H1 (cell line): ENCODE data around the gene SNORC. TPM values are rescaled to one million over a fixed set of nuclear protein-coding genes. Genes with fewer than 3 reads are reported as not detected.
A peak's percentile ranks its signal among the peaks of the same experiment; 100 is the strongest.

Source experiments
- CTCF ChIA-PET: fragments of 300-600 bp; sonication (Branson Sonifier 250); formaldehyde crosslinking; loops from one replicate; lab custom pipeline; 2021; ENCODE audit not compliant: partially characterized antibody; lab: Charles Lee
- POLR2A ChIA-PET: fragments of 300-600 bp; sonication (Branson Sonifier 250); formaldehyde crosslinking; loops from one replicate; lab custom pipeline; 2021; ENCODE audit warnings: inconsistent platforms; ENCODE audit not compliant: partially characterized antibody; lab: Charles Lee
- DNase-seq, 2 experiments: peaks; one replicate each; pipeline versions ENCODE4 v3.0.0 to v3.0.0-alpha.2; 2010 to 2022; ENCODE audit warnings: low spot score in 2 of 2, low read depth in 1 of 2, mixed read lengths in 1 of 2
- FAIRE-seq: peaks from 2 replicates; lab custom pipeline; 2011; peaks lifted over from hg19 to GRCh38; lab: Jason Lieb, UNC
- H2AFZ ChIP-seq: 2 replicates; pipeline ENCODE4 v1.8.1; 2012; ENCODE audit warnings: low read length, inconsistent platforms
- H2AK5ac ChIP-seq: 2 replicates; pipeline ENCODE4 v1.6.1; 2013; ENCODE audit warnings: low read depth, low read length
- H2BK120ac ChIP-seq: replicated peaks from 2 replicates; pipeline ENCODE3; 2013; ENCODE audit warnings: low read depth, low read length, inconsistent platforms
- H2BK12ac ChIP-seq: 2 replicates; pipeline ENCODE4 v1.6.1; 2013; ENCODE audit warnings: low read depth, low read length
- H2BK15ac ChIP-seq: 2 replicates; pipeline ENCODE4 v1.6.1; 2013; ENCODE audit warnings: low read length
- H2BK20ac ChIP-seq: 2 replicates; pipeline ENCODE4 v1.6.1; 2013; ENCODE audit warnings: low read length
- H2BK5ac ChIP-seq: 2 replicates; pipeline ENCODE4 v1.6.1; 2013; ENCODE audit warnings: low read depth, low read length
- H3K14ac ChIP-seq: 2 replicates; pipeline ENCODE4 v1.6.1; 2013; ENCODE audit warnings: inconsistent platforms; ENCODE audit not compliant: insufficient read length
- H3K18ac ChIP-seq: 2 replicates; pipeline ENCODE4 v1.6.1; 2013; ENCODE audit warnings: low read length; ENCODE audit errors: extremely low read depth
- H3K23ac ChIP-seq: 2 replicates; pipeline ENCODE4 v1.6.1; 2013; ENCODE audit warnings: inconsistent platforms; ENCODE audit not compliant: insufficient read length
- H3K23me2 ChIP-seq: 2 replicates; pipeline ENCODE4 v1.6.1; 2013; ENCODE audit warnings: low read depth, low read length
- H3K27ac ChIP-seq: 2 replicates; pipeline ENCODE4 v1.6.1; 2011; ENCODE audit warnings: low read depth, low read length, inconsistent platforms
- H3K27me3 ChIP-seq, 4 experiments: replicated peaks in 1 of 4; 1 replicate in 1 of 4; 2 replicates in 3 of 4; pipeline versions ENCODE4 v1.6.1 to v1.8.1; 2011 to 2013; ENCODE audit warnings: low read length in 3 of 4, mild to moderate bottlenecking in 3 of 4, inconsistent platforms in 2 of 4, mixed read lengths in 2 of 4, moderate library complexity in 1 of 4; ENCODE audit not compliant: control insufficient read depth in 3 of 4, insufficient read depth in 3 of 4; ENCODE audit errors: extremely low read depth in 1 of 4
- H3K36me3 ChIP-seq, 4 experiments: 2 replicates each; pipeline versions ENCODE4 v1.6.1 to v1.8.1; 2011 to 2013; ENCODE audit warnings: mild to moderate bottlenecking in 4 of 4, low read length in 3 of 4, moderate library complexity in 2 of 4, control low read depth in 1 of 4, inconsistent platforms in 1 of 4; ENCODE audit not compliant: insufficient read depth in 4 of 4, control insufficient read depth in 2 of 4
- H3K4ac ChIP-seq: replicated peaks from 2 replicates; pipeline ENCODE3; 2013; ENCODE audit warnings: low read length, low read depth, mixed read lengths, inconsistent platforms; ENCODE audit not compliant: insufficient read length
- H3K4me1 ChIP-seq, 4 experiments: replicated peaks in 1 of 4; 1 replicate in 1 of 4; 2 replicates in 3 of 4; pipeline versions ENCODE4 v1.6.1 to v1.8.1; 2011 to 2013; ENCODE audit warnings: low read length in 3 of 4, inconsistent platforms in 2 of 4, mixed read lengths in 1 of 4; ENCODE audit not compliant: insufficient read depth in 4 of 4, control insufficient read depth in 3 of 4
- H3K4me2 ChIP-seq, 2 experiments: 2 replicates each; pipeline versions ENCODE4 v1.6.1 to v1.8.1; 2011 to 2013; ENCODE audit warnings: low read depth in 2 of 2, low read length in 2 of 2, control low read depth in 1 of 2, inconsistent platforms in 1 of 2, mild to moderate bottlenecking in 1 of 2; ENCODE audit not compliant: insufficient read depth in 1 of 2
- H3K4me3 ChIP-seq, 4 experiments: fragments of 200-600, 300-600 bp in 1 of 4; sonication (generic), shearing (Covaris generic), sonication (Bioruptor Twin) in 1 of 4; 2 replicates each; pipeline versions ENCODE4 v1.5.1 to v1.8.1; 2011 to 2016; ENCODE audit warnings: low read length in 4 of 4, low read depth in 3 of 4, control low read depth in 2 of 4, inconsistent platforms in 2 of 4, mild to moderate bottlenecking in 2 of 4, mixed read lengths in 1 of 4, moderate library complexity in 1 of 4; ENCODE audit not compliant: insufficient read depth in 2 of 4; ENCODE audit errors: extremely low read depth in 1 of 4
- H3K56ac ChIP-seq: replicated peaks from 2 replicates; pipeline ENCODE3; 2013; ENCODE audit warnings: low read depth, mild to moderate bottlenecking, mixed read lengths, low read length, inconsistent platforms; ENCODE audit not compliant: insufficient read length
- H3K79me1 ChIP-seq: 2 replicates; pipeline ENCODE4 v1.6.1; 2013; ENCODE audit warnings: low read depth, low read length, control low read depth
- H3K79me2 ChIP-seq, 2 experiments: 2 replicates each; pipeline versions ENCODE4 v1.6.1 to v1.8.1; 2012 to 2013; ENCODE audit warnings: low read length in 2 of 2, mild to moderate bottlenecking in 2 of 2, inconsistent platforms in 1 of 2; ENCODE audit not compliant: insufficient read depth in 2 of 2, control insufficient read depth in 1 of 2
- H3K9ac ChIP-seq, 4 experiments: replicated peaks in 1 of 4; 1 replicate in 1 of 4; 2 replicates in 3 of 4; pipeline versions ENCODE4 v1.6.1 to v1.8.1; 2011 to 2013; ENCODE audit warnings: low read depth in 3 of 4, low read length in 3 of 4, control low read depth in 2 of 4, mild to moderate bottlenecking in 2 of 4, moderate library complexity in 2 of 4, inconsistent platforms in 1 of 4; ENCODE audit errors: extremely low read depth in 1 of 4
- H3K9me3 ChIP-seq, 2 experiments: 2 replicates each; pipeline versions ENCODE4 v1.6.1 to v1.8.1; 2012 to 2013; ENCODE audit warnings: mild to moderate bottlenecking in 2 of 2, moderate library complexity in 2 of 2, control low read depth in 1 of 2, inconsistent platforms in 1 of 2, low read depth in 1 of 2, low read length in 1 of 2, mixed read lengths in 1 of 2; ENCODE audit not compliant: insufficient read depth in 2 of 2
- H4K20me1 ChIP-seq, 2 experiments: replicated peaks in 1 of 2; 2 replicates each; pipeline versions ENCODE3 to v1.8.1; 2011 to 2013; ENCODE audit warnings: inconsistent platforms in 2 of 2, low read length in 2 of 2, mild to moderate bottlenecking in 1 of 2; ENCODE audit not compliant: insufficient read depth in 2 of 2, control insufficient read depth in 1 of 2
- H4K5ac ChIP-seq: 2 replicates; pipeline ENCODE4 v1.6.1; 2013; ENCODE audit warnings: low read length, low read depth, mixed read lengths, inconsistent platforms; ENCODE audit not compliant: insufficient read length
- H4K8ac ChIP-seq: 2 replicates; pipeline ENCODE4 v1.8.0; 2013; ENCODE audit warnings: mild to moderate bottlenecking, moderate library complexity, low read length, inconsistent platforms; ENCODE audit not compliant: insufficient read depth; ENCODE audit errors: extremely low read depth
- H4K91ac ChIP-seq: replicated peaks from 2 replicates; pipeline ENCODE3; 2013; ENCODE audit warnings: low read length, mixed read lengths, inconsistent platforms; ENCODE audit not compliant: insufficient read length
- ATF3 ChIP-seq: IDR thresholded peaks from 2 replicates; pipeline ENCODE4 v1.6.1; 2011; ENCODE audit warnings: low read depth, mild to moderate bottlenecking, low read length; ENCODE audit not compliant: insufficient read depth
- CBX5 ChIP-seq: fragments of 300-800, 300-1000 bp; sonication (generic); IDR thresholded peaks from 2 replicates; pipeline ENCODE4 v1.7.1; 2016; ENCODE audit warnings: antibody characterized with exemption, low read length, low read depth
- CREB1 ChIP-seq: IDR thresholded peaks from 2 replicates; pipeline ENCODE4 v1.6.1; 2012; ENCODE audit warnings: inconsistent platforms
- CTBP2 ChIP-seq: IDR thresholded peaks from 2 replicates; pipeline ENCODE4 v1.7.0; 2011; ENCODE audit warnings: borderline replicate concordance, mild to moderate bottlenecking, moderate library complexity, mixed read lengths, low read length; ENCODE audit not compliant: insufficient read depth, insufficient read length
- EZH2 ChIP-seq: fragments of 200-600 bp; sonication (generic); IDR thresholded peaks from 2 replicates; pipeline ENCODE4 v1.7.1; 2012; ENCODE audit warnings: low read depth, mild to moderate bottlenecking, moderate library complexity, low read length, inconsistent platforms; ENCODE audit not compliant: severe bottlenecking
- GABPA ChIP-seq: IDR thresholded peaks from 2 replicates; pipeline ENCODE4 v1.6.1; 2011; ENCODE audit warnings: mild to moderate bottlenecking, low read length, moderate library complexity, borderline replicate concordance; ENCODE audit not compliant: insufficient read depth
- HDAC6 ChIP-seq: IDR thresholded peaks from one replicate; pipeline ENCODE4 v1.7.1; 2012; ENCODE audit warnings: low read depth, mild to moderate bottlenecking, inconsistent platforms, low read length, moderate library complexity
- JUN ChIP-seq: IDR thresholded peaks from 2 replicates; pipeline ENCODE4 v1.6.1; 2011; ENCODE audit warnings: low read depth, mild to moderate bottlenecking, improper control_type of control experiment, low read length
- KDM5A ChIP-seq: fragments of 200-600 bp; IDR thresholded peaks from 2 replicates; pipeline ENCODE4 v1.7.1; 2012; ENCODE audit warnings: mild to moderate bottlenecking, low read length, inconsistent platforms, mixed read lengths
- MAFK ChIP-seq: IDR thresholded peaks from 2 replicates; pipeline ENCODE4 v1.6.1; 2012; ENCODE audit warnings: low read depth, mild to moderate bottlenecking, improper control_type of control experiment, low read length
- POU5F1 ChIP-seq: IDR thresholded peaks from 2 replicates; pipeline ENCODE4 v1.6.1; 2011; ENCODE audit warnings: low read depth, mild to moderate bottlenecking, low read length, moderate library complexity
- SIX5 ChIP-seq: IDR thresholded peaks from 2 replicates; pipeline ENCODE4 v1.6.1; 2011; ENCODE audit warnings: mild to moderate bottlenecking, low read depth, low read length
- SP2 ChIP-seq: IDR thresholded peaks from 2 replicates; pipeline ENCODE4 v1.6.1; 2012; ENCODE audit warnings: mild to moderate bottlenecking, low read length, inconsistent platforms
- SP4 ChIP-seq: IDR thresholded peaks from 2 replicates; pipeline ENCODE4 v1.6.1; 2012; ENCODE audit warnings: low read length, inconsistent platforms
- TAF1 ChIP-seq: IDR thresholded peaks from 2 replicates; pipeline ENCODE4 v1.6.1; 2011; ENCODE audit warnings: mild to moderate bottlenecking, low read depth, low read length
- WGBS, 2 experiments: shearing (Covaris generic) in 1 of 2; methylation state at CpG; one replicate each; pipeline versions ENCODE4 v1.1.6 to v1.1.7; 2013 to 2015; ENCODE audit warnings: low lambda C conversion rate in 2 of 2, mixed read lengths in 2 of 2, inconsistent platforms in 1 of 2, low coverage in 1 of 2, missing lambda C conversion rate in 1 of 2; ENCODE audit not compliant: insufficient replicate concordance in 2 of 2, insufficient coverage in 1 of 2, insufficient read length in 1 of 2; ENCODE audit errors: extremely low coverage in 1 of 2, missing lambda C conversion rate in 1 of 2; 5-methylcytosine and 5-hydroxymethylcytosine counted together
- polyA plus RNA-seq, 7 experiments: library from polyadenylated mRNA; depleted of rRNA in 3 of 7; stranded (reverse) in 5 of 7; unstranded in 2 of 7; fragments of >200 nt in 5 of 7; fragments of 200-250 nt in 2 of 7; gene quantifications; 1 replicate in 5 of 7; 2 replicates in 1 of 7; 4 replicates in 1 of 7; pipeline versions ENCODE4 v1.2.1 to v1.2.3, GENCODE V29; 2011 to 2013; ENCODE audit warnings: missing spikeins in 2 of 7, mixed read lengths in 2 of 7
- total RNA-seq: library from RNA; stranded (reverse); fragmentation: NEBNext Ultra II Directional; extraction: Animal tissue kit (Norgen Biotek cat#: 25700); gene quantifications from 2 replicates; pipeline ENCODE4 v1.2.1, GENCODE V29; 2021

SNORC gene
- total and polyA plus RNA-seq, 2 of the 8 experiments (the other 6 are each of a cell fraction or from before 2014, with no cell fraction given) = 1.6 to 1.8 TPM

- no peak overlapping the region for H3K14ac ChIP-seq
- H2BK12ac ChIP-seq = no peak overlapping the region; the same call in 1 of the 2 replicates
- no peak overlapping the region for H3K4me3 ChIP-seq
- H4K8ac ChIP-seq = peak overlapping the region; percentile 64
- H3K18ac ChIP-seq = no peak overlapping the region
- 89% methylated on average over 11 of the region's 11 CpGs; no CpG with 5 or more reads in 1 of the 2 experiments for WGBS, 2 experiments
- no peak overlapping the region for H2BK15ac ChIP-seq
- peaks cover 0 to 8% of the 10 kb centered on the region in 2 experiments for H4K20me1 ChIP-seq
- DNase-seq (no peak), FAIRE-seq (no peak)
- H2BK120ac ChIP-seq = no peak overlapping the region
- no peak overlapping the region for H2AFZ ChIP-seq
- CTCF ChIA-PET = interaction anchor here (0.5 to 1.9 kb wide), 12 partner anchors 12 to 573 kb away, joined by 3 to 10 read pairs (median 4); no protein-coding TSS in a partner anchor
- H3K79me1 ChIP-seq = no peaks in the 10 kb centered on the region
- H3K4ac ChIP-seq = peak overlapping the region; percentile 83
- H3K27me3 ChIP-seq = no peaks in the 10 kb centered on the region
- H3K4me1 ChIP-seq = peaks cover 0 to 12% (median 9%) of the 10 kb centered on the region in 4 experiments; a peak in 6 of 7 replicates
- H3K23ac ChIP-seq = no peak overlapping the region
- H3K23me2 ChIP-seq = peaks cover 5% of the 10 kb centered on the region
- H3K4me2 ChIP-seq = no peak overlapping the region
- no peak overlapping the region for H4K91ac ChIP-seq
- no peak overlapping the region for H4K5ac ChIP-seq
- H3K27ac ChIP-seq = no peak overlapping the region
- no peaks in the 10 kb centered on the region for H3K79me2 ChIP-seq
- H2BK5ac ChIP-seq = peak overlapping the region; percentile 49; the same call in 1 of the 2 replicates
- no peak overlapping the region for H3K9ac ChIP-seq
- H2BK20ac ChIP-seq = no peak overlapping the region
- H2AK5ac ChIP-seq = peak overlapping the region; percentile 98
- no peaks in the 10 kb centered on the region; a peak in 1 of 8 replicates for H3K36me3 ChIP-seq
- POLR2A ChIA-PET = no interaction called here
- H3K9me3 ChIP-seq = no peaks in the 10 kb centered on the region
- no peak overlapping the region for H3K56ac ChIP-seq
- TF ChIP-seq SP4 (no peak), CTBP2 (no peak), POU5F1 (no peak), TAF1 (no peak), SIX5 (no peak), JUN (no peak), CBX5 (no peak), EZH2 (no peak), MAFK (no peak), KDM5A (no peak), GABPA (no peak), CREB1 (no peak), SP2 (no peak), HDAC6 (no peak), ATF3 (no peak)
Observed at GRCh38 chr2:232886176-232886575, 16.1 kb downstream of the SNORC start.
